ENCODE results near the gene WDR45.

DNA sequence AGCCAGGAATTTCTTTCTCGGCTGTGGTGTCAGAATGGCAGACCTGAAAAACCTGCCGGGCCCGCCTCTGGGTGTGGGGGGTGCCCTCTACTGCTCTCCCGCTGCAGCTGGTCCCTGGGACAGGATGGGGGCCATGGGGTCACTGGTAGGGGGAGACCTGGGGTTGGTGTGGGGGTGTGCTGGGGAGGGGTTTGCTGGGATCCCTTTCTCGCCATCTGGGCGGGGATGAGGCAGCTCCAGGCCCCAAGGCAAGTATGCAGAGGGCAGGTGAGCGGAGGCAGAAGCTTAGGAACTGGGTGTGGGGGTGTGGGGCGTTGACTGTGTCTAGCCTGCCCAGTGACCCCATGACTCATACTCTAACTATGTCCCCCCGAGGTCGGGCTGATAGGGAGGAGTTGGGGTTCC is 20.0 kb downstream of the WDR45 start:
- TF ChIP-seq CTCF (conservative IDR thresholded peaks at IDR 0.05): no peak
- TF ChIP-seq EZH2 (IDR thresholded peaks at IDR 0.05; ENCODE audit: low read depth): no peak
